ACHN (cell line): ENCODE results near the gene OR5AC2.

Experiments used
- DNase-seq: peaks from one replicate; pipeline ENCODE4 v3.0.0-alpha.2; 2015
- in situ Hi-C: cut with HindIII; loops from 2 replicates; pipeline ENCODE4 v1.10.0; 2017; ENCODE audit warnings: low sequenced_read_pairs, low pct_ligation_motif_present, low pct_unique_long_range_greater_than_20kb

The OR5AC2 gene

DNA sequence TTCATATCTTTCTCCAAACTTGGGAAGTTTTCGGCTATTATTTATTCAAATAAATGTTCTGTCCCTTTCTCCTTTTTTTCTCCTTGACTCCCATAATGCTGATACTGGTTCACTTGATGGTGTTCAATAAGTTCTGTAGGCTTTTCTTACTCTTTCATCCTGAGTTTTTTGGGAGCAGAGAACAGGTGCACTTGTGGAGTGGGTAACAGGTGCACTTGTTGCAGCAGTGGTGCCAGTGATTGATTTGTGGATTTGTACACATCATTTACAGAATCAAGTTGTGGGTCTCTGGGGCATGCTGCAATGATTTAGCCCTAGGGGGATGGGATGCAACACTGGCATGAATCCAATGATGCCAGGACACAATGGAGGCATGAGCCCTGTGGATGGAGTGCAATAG lies 28.7 kb downstream of the OR5AC2 start:
- in situ Hi-C loops: no loop called here
- no peak for DNase-seq

DNA sequence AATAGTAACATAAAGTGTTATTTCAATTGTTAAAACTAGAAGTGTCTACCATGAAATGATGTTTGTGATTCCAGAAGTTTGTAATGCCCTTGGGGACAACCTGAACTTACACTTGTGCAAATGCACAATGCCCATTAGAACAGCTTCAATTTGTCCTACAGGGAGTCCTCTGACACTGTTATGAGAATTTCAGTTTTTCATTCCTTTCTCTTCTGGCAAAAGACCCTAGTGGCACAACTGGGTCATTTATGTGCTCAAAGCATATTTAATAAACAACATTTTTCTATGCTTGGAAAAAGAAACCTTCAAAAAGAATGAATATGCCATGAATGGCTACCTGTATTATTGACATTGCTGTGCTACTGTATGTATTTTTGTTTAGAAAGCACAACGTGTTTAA lies 43.4 kb downstream of the OR5AC2 start, which contains the start of gene OR5H1:
TSS of gene OR5H1 (plus strand) at position 301 of the 400 bp plus-strand sequence. CDS start 1,977 bp downstream, outside the sequence.
- no peak for DNase-seq
- in situ Hi-C loops: no loop called here

DNA sequence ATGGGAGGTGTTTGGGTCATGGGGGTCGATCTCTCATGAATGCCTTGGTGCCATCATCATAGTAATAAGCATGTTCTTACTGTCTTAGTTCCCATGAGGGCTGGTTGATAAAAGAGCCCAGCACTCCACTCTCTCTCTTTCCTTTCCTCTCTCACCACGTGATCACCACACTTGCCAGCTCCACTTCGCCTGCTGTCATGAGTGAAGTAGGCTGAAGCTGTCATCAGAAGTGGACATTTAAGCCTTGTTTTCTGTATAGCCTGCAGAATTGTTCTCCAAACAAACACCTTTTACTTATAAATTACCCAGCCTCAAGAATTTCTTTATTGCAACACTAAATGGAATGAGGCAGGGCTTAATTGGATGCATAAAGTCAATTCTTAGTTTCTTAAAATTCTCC lies 49.7 kb downstream of the OR5AC2 start:
- DNase-seq: no peak
- in situ Hi-C loops: no loop called here
